Measurements from ENCODE around the gene ICAM1.

The ICAM1 gene

GRCh38 chr19:10295847-10296591 lies 25.1 kb downstream of the ICAM1 start:
- H2AFZ ChIP-seq (ENCODE audit: low read length, unreplicated experiment) = no peak overlapping the region

GRCh38 chr19:10299545-10300458 lies 28.9 kb downstream of the ICAM1 start:
- peaks cover 11% of the 10 kb centered on the region for H3K4me1 ChIP-seq (ENCODE audit: control insufficient read depth, insufficient read depth, low read length, unreplicated experiment)
- H2AFZ ChIP-seq (ENCODE audit: low read length, unreplicated experiment) = no peak overlapping the region
- H3K79me2 ChIP-seq (ENCODE audit: control insufficient read depth, insufficient read depth, low read length, unreplicated experiment) = no peaks in the 10 kb centered on the region
- H3K4me3 ChIP-seq (ENCODE audit: low read depth, low read length) = no peak overlapping the region
- no peak overlapping the region for H3K27ac ChIP-seq (ENCODE audit: low read depth, low read length)
- H3K36me3 ChIP-seq (ENCODE audit: insufficient read depth, low read length) = no peaks in the 10 kb centered on the region
- H3K27me3 ChIP-seq (ENCODE audit: insufficient read depth, low read length) = no peaks in the 10 kb centered on the region

More at GRCh38 chr19:10295847-10296591, 25.1 kb downstream of the ICAM1 start:
- Histone ChIP-seq H3K79me2 (ENCODE audit: control insufficient read depth, insufficient read depth, low read length, unreplicated experiment) (no peaks in the 10 kb centered on the region), H3K27ac (ENCODE audit: low read depth, low read length) (no peak overlapping the region), H3K4me3 (ENCODE audit: low read depth, low read length) (no peak overlapping the region), H3K27me3 (ENCODE audit: insufficient read depth, low read length) (0 out of 2 replicates have a peak, but pooled peaks cover 3% of the 10 kb centered on the region), H3K4me1 (ENCODE audit: control insufficient read depth, insufficient read depth, low read length, unreplicated experiment) (no peaks in the 10 kb centered on the region), H3K36me3 (ENCODE audit: insufficient read depth, low read length) (0 out of 2 replicates have a peak, but pooled peaks cover 3% of the 10 kb centered on the region)

GRCh38 chr19:10305139-10305806 lies 34.4 kb downstream of the ICAM1 start:
- H3K27me3 ChIP-seq (ENCODE audit: insufficient read depth, low read length) = no peaks in the 10 kb centered on the region
- no peaks in the 10 kb centered on the region for H3K36me3 ChIP-seq (ENCODE audit: insufficient read depth, low read length)
- no peak overlapping the region for H2AFZ ChIP-seq (ENCODE audit: low read length, unreplicated experiment)
- H3K4me3 ChIP-seq (ENCODE audit: low read depth, low read length) = no peak overlapping the region
- no peaks in the 10 kb centered on the region for H3K79me2 ChIP-seq (ENCODE audit: control insufficient read depth, insufficient read depth, low read length, unreplicated experiment)
- H3K4me1 ChIP-seq (ENCODE audit: control insufficient read depth, insufficient read depth, low read length, unreplicated experiment) = peaks cover 15% of the 10 kb centered on the region
- no peak overlapping the region for H3K27ac ChIP-seq (ENCODE audit: low read depth, low read length)

- no peaks in the 10 kb centered on the region for H3K36me3 ChIP-seq (ENCODE audit: insufficient read depth, low read length)
- H3K27ac ChIP-seq (ENCODE audit: low read depth, low read length) = no peak overlapping the region
- H3K27me3 ChIP-seq (ENCODE audit: insufficient read depth, low read length) = no peaks in the 10 kb centered on the region
- H2AFZ ChIP-seq (ENCODE audit: low read length, unreplicated experiment) = no peak overlapping the region
- H3K4me1 ChIP-seq (ENCODE audit: control insufficient read depth, insufficient read depth, low read length, unreplicated experiment) = peaks cover 15% of the 10 kb centered on the region
- no peak overlapping the region for H3K4me3 ChIP-seq (ENCODE audit: low read depth, low read length)
- H3K79me2 ChIP-seq (ENCODE audit: control insufficient read depth, insufficient read depth, low read length, unreplicated experiment) = no peaks in the 10 kb centered on the region
Observed at GRCh38 chr19:10306327-10306726, 35.4 kb downstream of the ICAM1 start.

GRCh38 chr19:10309423-10309822 lies 38.5 kb downstream of the ICAM1 start, which contains the start of gene ZGLP1:
ZGLP1 (minus strand) TSS chr19:10309815.
- H3K36me3 ChIP-seq (ENCODE audit: insufficient read depth, low read length) = no peaks in the 10 kb centered on the region
- H3K27me3 ChIP-seq (ENCODE audit: insufficient read depth, low read length) = no peaks in the 10 kb centered on the region
- no peak within 1 kb of the TSS for H3K4me3 ChIP-seq (ENCODE audit: low read depth, low read length)
- peaks cover 3% of the 10 kb centered on the region for H3K79me2 ChIP-seq (ENCODE audit: control insufficient read depth, insufficient read depth, low read length, unreplicated experiment)
- H2AFZ ChIP-seq (ENCODE audit: low read length, unreplicated experiment) = no peak within 1 kb of the TSS
- peaks cover 4% of the 10 kb centered on the region for H3K4me1 ChIP-seq (ENCODE audit: control insufficient read depth, insufficient read depth, low read length, unreplicated experiment)
- no peak within 1 kb of the TSS for H3K27ac ChIP-seq (ENCODE audit: low read depth, low read length)

- Histone ChIP-seq H3K4me1 (ENCODE audit: control insufficient read depth, insufficient read depth, low read length, unreplicated experiment) (no peaks in the 10 kb centered on the region), H3K36me3 (ENCODE audit: insufficient read depth, low read length) (no peaks in the 10 kb centered on the region), H3K4me3 (ENCODE audit: low read depth, low read length) (peak within 1 kb of the TSS; percentile 87), H3K27me3 (ENCODE audit: insufficient read depth, low read length) (no peaks in the 10 kb centered on the region), H2AFZ (ENCODE audit: low read length, unreplicated experiment) (no peak within 1 kb of the TSS), H3K27ac (ENCODE audit: low read depth, low read length) (peak within 1 kb of the TSS; percentile 14; the same call in 1 of the 2 replicates), H3K79me2 (ENCODE audit: control insufficient read depth, insufficient read depth, low read length, unreplicated experiment) (peaks cover 6% of the 10 kb centered on the region)
Observed at GRCh38 chr19:10315335-10316214, 44.7 kb downstream of the ICAM1 start, which contains the start of gene FDX2. FDX2 (minus strand) TSS chr19:10316015; CDS start chr19:10315996, 19 bp downstream.

- H3K4me1 ChIP-seq (ENCODE audit: control insufficient read depth, insufficient read depth, low read length, unreplicated experiment) = no peaks in the 10 kb centered on the region
- no peak overlapping the region for H3K27ac ChIP-seq (ENCODE audit: low read depth, low read length)
- H3K4me3 ChIP-seq (ENCODE audit: low read depth, low read length) = peak overlapping the region; percentile 87; the same call in 1 of the 2 replicates
- H2AFZ ChIP-seq (ENCODE audit: low read length, unreplicated experiment) = no peak overlapping the region
- no peaks in the 10 kb centered on the region for H3K36me3 ChIP-seq (ENCODE audit: insufficient read depth, low read length)
- H3K79me2 ChIP-seq (ENCODE audit: control insufficient read depth, insufficient read depth, low read length, unreplicated experiment) = peaks cover 6% of the 10 kb centered on the region
- H3K27me3 ChIP-seq (ENCODE audit: insufficient read depth, low read length) = no peaks in the 10 kb centered on the region
Observed at GRCh38 chr19:10316229-10317044, 45.5 kb downstream of the ICAM1 start.

GRCh38 chr19:10317045-10317856 lies 46.3 kb downstream of the ICAM1 start:
- no peak overlapping the region for H3K27ac ChIP-seq (ENCODE audit: low read depth, low read length)
- no peak overlapping the region for H2AFZ ChIP-seq (ENCODE audit: low read length, unreplicated experiment)
- no peaks in the 10 kb centered on the region for H3K27me3 ChIP-seq (ENCODE audit: insufficient read depth, low read length)
- peaks cover 6% of the 10 kb centered on the region for H3K79me2 ChIP-seq (ENCODE audit: control insufficient read depth, insufficient read depth, low read length, unreplicated experiment)
- H3K36me3 ChIP-seq (ENCODE audit: insufficient read depth, low read length) = no peaks in the 10 kb centered on the region
- H3K4me1 ChIP-seq (ENCODE audit: control insufficient read depth, insufficient read depth, low read length, unreplicated experiment) = no peaks in the 10 kb centered on the region
- H3K4me3 ChIP-seq (ENCODE audit: low read depth, low read length) = no peak overlapping the region
